Endothelial cell of umbilical vein (primary cell): ENCODE results near the gene NTN3. TPM values are rescaled to one million over a fixed set of nuclear protein-coding genes. Genes with fewer than 3 reads are reported as not detected.
"Not testable (repeated sequence)": the region's sequence is repeated elsewhere in the genome, so short reads cannot be mapped to it uniquely, and the experiment has no call there.

Source experiments
- BruUV-seq: library from RNA; stranded (reverse); fragments of 400-500 nt; replicated peaks from 2 replicates; lab custom pipeline; 2021; lab: Mats Ljungman, UMichigan
- CTCF ChIA-PET: fragments of 300-600, 350-600 bp; sonication (Branson Sonifier 250); formaldehyde crosslinking; loops from one replicate; lab custom pipeline; 2021; ENCODE audit warnings: antibody characterized with exemption, inconsistent platforms; lab: Charles Lee
- POLR2A ChIA-PET: fragments of 300-600, 350-600 bp; sonication (Branson Sonifier 250); formaldehyde crosslinking; loops from one replicate; lab custom pipeline; 2021; ENCODE audit warnings: antibody characterized with exemption, inconsistent platforms; lab: Charles Lee
- DNase-seq: peaks from one replicate; pipeline ENCODE4 v3.0.0-alpha.2; 2011; ENCODE audit warnings: low read depth, low spot score
- FAIRE-seq: peaks from 2 replicates; lab custom pipeline; 2011; peaks lifted over from hg19 to GRCh38; lab: Jason Lieb, UNC
- H2AFZ ChIP-seq: 2 replicates; pipeline ENCODE4 v1.6.0; 2012; ENCODE audit warnings: low read depth, low read length, control low read depth, inconsistent platforms
- H3K27ac ChIP-seq: 2 replicates; pipeline ENCODE4 v1.5.1; 2011; ENCODE audit warnings: low read depth, mild to moderate bottlenecking, control low read depth, low read length, moderate library complexity; ENCODE audit not compliant: insufficient read depth
- H3K27me3 ChIP-seq, 2 experiments: 2 replicates each; pipeline versions ENCODE4 v1.6.0 to v1.6.1; 2011; ENCODE audit warnings: low read length in 2 of 2, mixed read lengths in 1 of 2; ENCODE audit not compliant: control insufficient read depth in 2 of 2, insufficient read depth in 2 of 2
- H3K36me3 ChIP-seq, 2 experiments: 2 replicates in 1 of 2; 3 replicates in 1 of 2; pipeline ENCODE4 v1.5.1; 2011; ENCODE audit warnings: low read length in 2 of 2, mild to moderate bottlenecking in 1 of 2, moderate library complexity in 1 of 2; ENCODE audit not compliant: control insufficient read depth in 2 of 2, insufficient read depth in 2 of 2; ENCODE audit errors: extremely low read depth in 1 of 2
- H3K4me1 ChIP-seq: 3 replicates; pipeline ENCODE4 v1.5.1; 2011; ENCODE audit warnings: mild to moderate bottlenecking, low read length; ENCODE audit not compliant: control insufficient read depth, insufficient read depth; ENCODE audit errors: extremely low read depth
- H3K4me2 ChIP-seq: 2 replicates; pipeline ENCODE4 v1.6.1; 2011; ENCODE audit warnings: low read length, control low read depth, mixed read lengths; ENCODE audit not compliant: insufficient read depth
- H3K4me3 ChIP-seq, 3 experiments: fragments of 200-600 bp in 1 of 3; sonication (generic), shearing (Covaris generic) in 1 of 3; replicated peaks in 1 of 3; 2 replicates each; pipeline ENCODE4 v1.5.1; 2011 to 2016; ENCODE audit warnings: control low read depth in 3 of 3, low read length in 3 of 3, mild to moderate bottlenecking in 2 of 3, inconsistent platforms in 1 of 3, low read depth in 1 of 3, moderate library complexity in 1 of 3; ENCODE audit not compliant: insufficient read depth in 1 of 3
- H3K79me2 ChIP-seq: 2 replicates; pipeline ENCODE4 v1.6.0; 2012; ENCODE audit warnings: low read length, inconsistent platforms; ENCODE audit not compliant: control insufficient read depth, insufficient read depth
- H3K9ac ChIP-seq: replicated peaks from 2 replicates; pipeline ENCODE3; 2011; ENCODE audit warnings: low read length, control low read depth; ENCODE audit not compliant: insufficient read depth; ENCODE audit errors: extremely low read depth
- H3K9me1 ChIP-seq: replicated peaks from 3 replicates; pipeline ENCODE4 v1.6.0; 2011; ENCODE audit warnings: mild to moderate bottlenecking, low read length; ENCODE audit not compliant: control insufficient read depth, insufficient read depth; ENCODE audit errors: extremely low read depth
- H3K9me3 ChIP-seq: replicated peaks from 2 replicates; pipeline ENCODE4 v1.5.1; 2012; ENCODE audit warnings: low read length, inconsistent platforms; ENCODE audit not compliant: control insufficient read depth, insufficient read depth
- H4K20me1 ChIP-seq: replicated peaks from 2 replicates; pipeline ENCODE3; 2011; ENCODE audit warnings: mild to moderate bottlenecking, low read length; ENCODE audit not compliant: control insufficient read depth, insufficient read depth; ENCODE audit errors: extremely low read depth
- CTCF ChIP-seq, 2 donors: IDR thresholded peaks; 1 replicate in 1 of 2; 2 replicates in 1 of 2; pipeline ENCODE4 v1.5.1; 2011; ENCODE audit warnings: low read length in 2 of 2, mild to moderate bottlenecking in 2 of 2, moderate library complexity in 2 of 2, control low read depth in 1 of 2, inconsistent platforms in 1 of 2, low read depth in 1 of 2; ENCODE audit not compliant: insufficient read depth in 1 of 2; ENCODE audit errors: extremely low read depth in 1 of 2
- EZH2 ChIP-seq: IDR thresholded peaks from 2 replicates; pipeline ENCODE4 v1.6.1; 2012; ENCODE audit warnings: borderline replicate concordance, low read depth, mild to moderate bottlenecking, moderate library complexity, low read length, inconsistent platforms; ENCODE audit not compliant: severe bottlenecking
- FOS ChIP-seq: IDR thresholded peaks from 2 replicates; pipeline ENCODE4 v1.6.1; 2011; ENCODE audit warnings: mild to moderate bottlenecking, low read length, moderate library complexity, borderline replicate concordance; ENCODE audit not compliant: insufficient read depth
- GATA2 ChIP-seq: IDR thresholded peaks from 2 replicates; pipeline ENCODE4 v1.7.0; 2011; ENCODE audit warnings: low read depth, mild to moderate bottlenecking, moderate library complexity, mixed read lengths, low read length; ENCODE audit not compliant: insufficient read length, insufficient read depth
- JUN ChIP-seq: IDR thresholded peaks from 2 replicates; pipeline ENCODE4 v1.6.1; 2011; ENCODE audit warnings: borderline replicate concordance, low read depth; ENCODE audit not compliant: insufficient read length, insufficient read depth
- MAX ChIP-seq: IDR thresholded peaks from 2 replicates; pipeline ENCODE4 v1.6.1; 2011; ENCODE audit not compliant: insufficient read depth, insufficient read length
- MYC ChIP-seq: IDR thresholded peaks from one replicate; pipeline ENCODE4 v1.6.1; 2011; ENCODE audit warnings: mild to moderate bottlenecking, low read depth, low read length
- POLR2A ChIP-seq: IDR thresholded peaks from 2 replicates; pipeline ENCODE4 v1.6.1; 2012; ENCODE audit warnings: low read depth, mild to moderate bottlenecking, control low read depth, low read length
- POLR2AphosphoS5 ChIP-seq: IDR thresholded peaks from 2 replicates; pipeline ENCODE4 v1.6.1; 2012; ENCODE audit warnings: low read depth, mild to moderate bottlenecking, control low read depth, low read length, moderate library complexity; ENCODE audit not compliant: insufficient read depth
- dilution Hi-C: fragments of 300-500 bp; cut with MboI; formaldehyde crosslinking; loops from one replicate; pipeline ENCODE4 v1.15.0; 2019; ENCODE audit warnings: low sequenced_read_pairs; ENCODE audit not compliant: extremely low pct_ligation_motif_present
- intact Hi-C: fragments of 100-400 bp; cut with micrococcal nuclease; formaldehyde crosslinking; loops from one replicate; pipeline ENCODE4 v1.10.0; 2022
- polyA plus RNA-seq, 4 experiments: library from polyadenylated mRNA; depleted of rRNA in 3 of 4; stranded (reverse) in 3 of 4; unstranded in 1 of 4; fragments of >200 nt; gene quantifications; 2 replicates each; pipeline versions ENCODE4 v1.2.1 to v1.2.3, GENCODE V29; 2011 to 2012; ENCODE audit warnings: missing spikeins in 1 of 4
- total RNA-seq: library from RNA; stranded (reverse); gene quantifications from 2 replicates; pipeline ENCODE4 v1.2.3, GENCODE V29; 2021

Gene NTN3
- total and polyA plus RNA-seq, 2 donors (not counting 3 experiments of a cell fraction or from before 2014, with no cell fraction given), result 0.15 TPM; not detected in 1

- dilution Hi-C loops (no loop called here), intact Hi-C loops (no loop called here)
- DNase-seq, result no peak
- H3K27ac ChIP-seq, result no peak overlapping the region
- no peak overlapping the region for H3K4me2 ChIP-seq
- no TSS peak for BruUV-seq
- POLR2A ChIA-PET, result no interaction called here
- H3K79me2 ChIP-seq, result peaks cover 9% of the 10 kb centered on the region
- H3K27me3 ChIP-seq, result no peaks in the 10 kb centered on the region
- no peak for TF ChIP-seq MYC
- no peak for TF ChIP-seq JUN
- no peak for TF ChIP-seq GATA2
- no peak for TF ChIP-seq MAX
- TF ChIP-seq CTCF (IDR thresholded peaks at IDR 0.05; ENCODE audit: extremely low read depth in 1 of 2, insufficient read depth in 1 of 2, low read depth in 1 of 2, low read length in 2 of 2), result no peak
- no peak for TF ChIP-seq EZH2
- no peak for TF ChIP-seq FOS
- TF ChIP-seq POLR2AphosphoS5, result no peak
- no peak for TF ChIP-seq POLR2A
- H3K9me3 ChIP-seq, result no peaks in the 10 kb centered on the region
- H3K4me1 ChIP-seq, result no peaks in the 10 kb centered on the region
- FAIRE-seq, result no peak
- no peaks in the 10 kb centered on the region for H3K9me1 ChIP-seq
- H3K4me3 ChIP-seq, result no peak overlapping the region
- H3K36me3 ChIP-seq, result peaks cover 18 to 23% of the 10 kb centered on the region in 2 experiments
- CTCF ChIA-PET, result interaction anchor here (1.9 kb wide), 1 partner anchor 11 kb away, joined by 8 read pairs; the partner anchor contains the start of gene CCNF
- no peak overlapping the region for H2AFZ ChIP-seq
- no peaks in the 10 kb centered on the region for H4K20me1 ChIP-seq
- no peak overlapping the region for H3K9ac ChIP-seq
These were observed 31.5 kb upstream of the NTN3 start for GRCh38 chr16:2439598-2439997.

- H3K9ac ChIP-seq, H3K4me1 ChIP-seq, FAIRE-seq, DNase-seq, H2AFZ ChIP-seq, intact Hi-C loops, dilution Hi-C loops, H3K9me3 ChIP-seq, H3K4me2 ChIP-seq, H3K9me1 ChIP-seq, H3K4me3 ChIP-seq, POLR2A ChIA-PET, H4K20me1 ChIP-seq, H3K27ac ChIP-seq, H3K27me3 ChIP-seq, H3K79me2 ChIP-seq, BruUV-seq: not testable (repeated sequence)
- H3K36me3 ChIP-seq, result peaks cover 22 to 28% of the 10 kb centered on the region in 2 experiments
- CTCF ChIA-PET, result interaction anchor here (1.4 to 1.9 kb wide), 2 partner anchors 13 to 16 kb away, joined by 4 to 8 read pairs; partner anchors contain the start of gene CCNF
These were observed 29.8 kb upstream of the NTN3 start for GRCh38 chr16:2441143-2441804.
